Measurements from ENCODE around the gene RASGRF2. TPM values are rescaled to one million over a fixed set of nuclear protein-coding genes. Genes with fewer than 3 reads are reported as not detected.
"Not testable (repeated sequence)": the region's sequence is repeated elsewhere in the genome, so short reads cannot be mapped to it uniquely, and the experiment has no call there.

The RASGRF2 gene
- total RNA-seq, 1 donor from 2014 or later: 2.9 TPM

DNA sequence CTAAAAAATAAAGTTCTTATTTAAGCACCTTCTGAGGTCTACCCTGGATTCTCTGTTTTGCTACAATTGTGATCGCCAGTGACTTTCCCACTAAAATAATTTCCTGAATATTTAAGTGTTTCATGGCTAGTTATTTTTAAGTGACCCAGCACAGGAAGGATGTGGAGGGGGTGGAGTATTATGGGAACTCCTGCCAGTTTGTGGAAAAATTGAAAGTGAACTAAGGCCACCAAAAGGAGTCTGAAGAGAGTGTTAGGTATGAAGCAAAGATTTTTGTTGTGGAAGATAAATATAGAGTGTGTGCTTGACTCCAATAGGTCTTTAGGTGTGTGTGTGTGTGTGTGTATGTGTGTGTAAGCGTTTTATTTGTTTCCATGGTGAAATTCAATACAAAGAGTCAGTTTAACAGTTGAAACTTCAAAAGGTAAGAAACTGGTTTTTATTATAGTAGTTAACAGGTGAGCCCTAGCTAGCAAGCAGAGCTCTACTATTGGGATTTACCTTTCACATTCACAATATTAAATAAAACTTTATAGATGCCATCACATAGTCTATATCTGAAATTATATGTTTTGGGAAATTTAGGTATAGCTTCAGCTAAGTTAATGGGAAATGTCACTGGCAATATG lies 25.6 kb downstream of the RASGRF2 start:
- peak; percentile 7 for DNase-seq (ENCODE audit: low spot score)

DNA sequence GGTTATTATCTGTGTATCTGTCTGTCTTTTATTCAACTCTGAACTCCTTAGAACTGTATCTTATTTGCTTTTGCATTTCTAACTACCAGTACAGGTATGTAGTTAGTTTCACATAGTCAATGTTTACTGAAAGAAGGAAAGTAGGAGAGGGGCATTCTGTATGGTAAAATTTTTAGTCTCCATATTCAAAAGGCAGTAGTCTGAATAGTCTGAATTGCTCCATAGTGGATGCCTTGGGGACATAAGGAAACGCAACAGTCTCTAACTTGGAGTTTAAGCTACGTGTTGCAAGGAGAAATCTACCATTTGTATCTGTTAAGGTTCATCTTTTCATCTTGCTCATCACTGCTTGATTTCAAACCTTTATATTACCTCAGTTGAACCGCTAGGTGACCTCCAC lies 26.2 kb downstream of the RASGRF2 start:
- DNase-seq (ENCODE audit: low spot score): no peak

- no peak for DNase-seq (ENCODE audit: low spot score)
These were observed 27.1 kb downstream of the RASGRF2 start for GRCh38 chr5:80987078-80987766.

GRCh38 chr5:80988419-80988935 lies 28.3 kb downstream of the RASGRF2 start:
- no peak for DNase-seq (ENCODE audit: low spot score)

DNA sequence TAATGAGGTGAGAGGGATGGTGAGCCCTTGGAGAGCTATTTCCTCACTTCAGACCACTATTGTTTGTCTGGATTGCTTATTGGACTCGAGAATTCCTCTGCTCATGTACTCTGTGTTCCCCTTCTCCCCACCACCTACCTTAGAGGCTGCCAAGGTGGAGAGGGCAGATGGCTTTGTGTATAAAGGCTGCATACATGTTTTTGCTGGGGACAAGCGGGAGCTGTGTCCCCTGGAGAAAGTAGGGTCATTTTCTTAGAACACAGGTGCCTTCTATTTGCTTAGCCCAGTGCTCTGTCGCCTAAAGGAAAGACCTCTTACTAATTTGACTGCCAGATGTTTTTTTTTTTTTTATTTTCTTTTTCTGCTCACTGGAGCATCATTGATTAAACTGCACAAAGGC lies 29.7 kb downstream of the RASGRF2 start:
- DNase-seq (ENCODE audit: low spot score): no peak

DNA sequence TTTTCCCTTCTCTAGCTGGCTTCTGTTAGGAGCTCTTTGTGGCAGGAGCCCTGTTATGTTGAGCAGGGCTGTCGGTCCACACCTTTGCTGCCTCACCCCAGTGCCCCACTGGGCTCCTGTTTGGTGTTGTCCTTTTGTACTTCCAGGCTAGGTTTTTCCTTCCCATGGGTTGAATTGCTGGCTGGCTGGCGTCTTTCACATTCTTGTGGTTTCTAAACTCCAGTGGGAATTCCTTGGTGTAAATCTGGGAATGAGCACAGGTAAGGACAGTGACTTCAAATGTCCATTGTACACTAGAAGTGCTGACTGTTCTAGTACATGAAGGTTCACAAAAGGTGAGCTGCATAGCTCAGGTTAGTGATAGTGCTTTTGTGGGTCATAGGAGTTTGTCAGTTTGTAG lies 30.4 kb downstream of the RASGRF2 start:
- no peak for DNase-seq (ENCODE audit: low spot score)

GRCh38 chr5:80990971-80991370 lies 30.8 kb downstream of the RASGRF2 start:
- DNase-seq (ENCODE audit: low spot score): no peak

- DNase-seq (ENCODE audit: low spot score): no peak
These were observed 35.7 kb downstream of the RASGRF2 start for GRCh38 chr5:80995908-80996307.

DNA sequence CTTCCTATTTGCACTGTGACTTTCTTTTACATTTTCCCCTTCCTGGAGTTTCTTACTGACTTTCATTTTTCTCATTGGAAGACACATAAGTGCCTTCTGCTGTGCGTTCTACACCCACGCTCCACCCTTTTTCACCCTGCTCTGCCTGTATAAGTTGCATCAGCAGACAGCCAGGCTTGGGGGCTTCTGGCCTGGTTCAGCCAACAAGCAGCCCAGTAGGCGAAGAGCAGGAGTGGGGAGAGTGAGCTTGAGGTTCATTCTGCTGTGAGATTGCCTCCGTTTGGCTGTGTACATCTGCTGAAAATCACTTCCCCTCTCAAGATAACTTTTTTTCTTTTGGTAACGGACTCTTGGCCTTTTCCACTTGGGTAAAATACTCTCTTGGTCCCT lies 38.4 kb downstream of the RASGRF2 start:
- DNase-seq (ENCODE audit: low spot score): no peak

DNA sequence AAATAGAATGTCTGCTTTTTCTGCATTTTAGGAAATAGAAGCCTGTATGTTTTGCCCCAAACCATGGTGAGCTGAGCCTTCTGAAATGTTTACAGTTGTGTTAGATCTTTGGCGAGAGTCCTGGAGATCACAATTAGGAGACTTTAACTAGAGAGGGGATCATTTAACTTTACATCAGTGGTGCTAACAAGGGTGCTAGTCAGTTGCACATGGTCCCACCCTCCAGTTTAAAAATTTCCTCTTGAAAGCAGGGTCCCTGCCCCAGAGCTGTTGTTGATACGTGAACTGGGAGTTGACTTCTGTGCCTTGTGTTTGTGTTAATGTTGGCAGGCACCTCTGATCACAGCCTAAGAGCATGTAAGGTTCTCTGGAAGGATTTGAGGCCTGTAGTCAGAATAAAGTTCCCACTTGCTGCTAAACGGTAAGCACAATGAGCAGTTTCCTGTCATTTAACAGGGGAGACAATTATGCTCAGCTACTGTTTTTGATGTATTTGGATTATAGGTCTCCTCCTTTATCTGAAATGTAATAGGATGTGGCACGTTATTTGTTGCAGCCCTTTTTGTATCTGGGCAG lies 43.7 kb downstream of the RASGRF2 start:
- no peak for DNase-seq (ENCODE audit: low spot score)

DNA sequence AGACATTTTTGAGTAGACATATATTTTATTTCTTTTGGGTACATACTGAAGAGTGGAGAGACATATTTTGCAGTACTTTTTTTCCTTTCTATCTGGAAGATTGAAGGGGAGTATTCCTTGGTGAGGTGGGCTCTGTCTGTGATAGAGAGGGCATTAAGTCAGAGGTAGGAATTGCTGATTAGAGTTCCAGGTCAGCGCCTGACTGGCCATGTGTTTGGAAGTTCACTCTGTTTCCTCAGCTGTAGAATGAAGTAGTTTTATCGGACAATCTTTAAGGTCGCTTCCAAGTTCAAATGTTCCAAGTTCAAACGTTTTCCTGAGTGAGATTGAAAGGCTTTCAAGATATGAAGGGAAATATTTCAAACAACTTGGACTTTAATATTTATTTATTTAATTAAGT lies 45.5 kb downstream of the RASGRF2 start:
- no peak for DNase-seq (ENCODE audit: low spot score)

DNA sequence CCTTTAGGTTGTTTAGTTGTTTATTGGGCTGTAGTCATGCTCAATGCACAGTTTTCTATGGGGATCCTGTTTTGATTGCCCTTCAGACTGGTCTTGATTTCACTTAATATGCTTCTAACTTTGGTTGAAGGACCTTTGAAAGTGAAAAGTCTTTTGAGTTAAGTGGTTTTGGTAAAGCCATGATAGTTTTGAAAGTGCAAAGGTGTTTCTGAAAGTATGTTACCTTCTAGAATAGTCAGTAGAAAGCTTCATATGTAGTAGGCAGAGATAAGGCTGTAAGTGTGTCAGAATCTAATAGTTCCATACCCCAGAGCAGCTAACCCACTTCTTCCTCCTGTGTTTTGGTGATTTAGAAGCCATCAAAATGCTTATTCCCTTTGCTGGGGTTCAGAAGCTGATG lies 46.1 kb downstream of the RASGRF2 start:
- no peak for DNase-seq (ENCODE audit: low spot score)

DNA sequence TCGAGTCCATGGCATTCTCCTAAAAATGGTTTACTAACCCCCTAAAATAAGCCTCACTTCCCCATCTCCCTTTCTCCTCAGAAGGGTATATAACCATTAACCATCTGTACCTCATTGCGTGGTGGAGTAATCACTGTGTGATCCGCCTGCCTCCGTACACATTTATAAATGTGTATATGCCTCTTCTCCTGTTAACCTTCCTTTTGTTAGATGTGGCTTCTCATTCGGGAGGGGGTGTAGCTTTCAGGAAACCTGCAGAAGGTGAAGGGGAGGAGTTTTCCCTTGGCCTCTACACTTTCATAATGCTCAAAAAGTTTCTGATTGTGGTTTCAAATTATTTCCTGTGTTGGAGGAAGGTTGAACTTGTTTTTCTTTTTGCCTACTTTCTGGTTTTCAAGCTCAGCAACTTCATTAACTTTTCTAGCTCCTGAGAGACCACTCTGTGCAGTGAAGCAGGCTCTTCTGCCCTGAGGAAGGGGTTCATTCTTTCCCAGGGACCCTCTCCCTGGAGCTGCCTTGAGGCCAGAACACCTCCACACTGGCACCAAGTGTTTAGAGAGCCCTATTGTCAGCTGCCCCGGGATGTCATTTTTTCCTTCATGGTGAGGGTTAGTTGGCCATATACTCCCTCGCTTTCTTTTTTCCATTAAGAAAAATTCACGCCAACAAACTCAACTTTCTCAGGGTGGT lies 46.9 kb downstream of the RASGRF2 start:
- no peak for DNase-seq (ENCODE audit: low spot score)

DNA sequence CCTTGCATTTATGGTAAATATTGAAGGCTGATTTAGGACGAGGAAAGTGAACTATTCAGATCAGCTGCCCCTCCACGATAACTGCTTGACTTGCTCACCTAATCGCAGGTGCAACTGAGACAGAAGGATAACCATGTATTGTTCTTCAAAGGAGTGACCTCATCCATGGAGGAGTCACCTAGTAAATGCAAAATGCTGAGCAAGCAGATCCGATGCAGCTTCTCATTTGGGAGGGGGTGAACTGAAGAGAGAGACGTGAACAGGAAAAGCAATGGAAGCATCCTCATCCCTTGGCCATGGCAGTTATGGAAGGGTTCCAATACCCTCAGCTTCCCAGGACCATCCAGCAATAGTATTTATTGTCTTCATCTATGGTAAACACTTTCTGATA lies 47.5 kb downstream of the RASGRF2 start:
- no peak for DNase-seq (ENCODE audit: low spot score)

GRCh38 chr5:81010336-81011169 lies 50.4 kb downstream of the RASGRF2 start:
- DNase-seq (ENCODE audit: low spot score): no peak

- no peak for DNase-seq (ENCODE audit: low spot score)
These were observed 54.2 kb downstream of the RASGRF2 start for GRCh38 chr5:81014348-81014747.

DNA sequence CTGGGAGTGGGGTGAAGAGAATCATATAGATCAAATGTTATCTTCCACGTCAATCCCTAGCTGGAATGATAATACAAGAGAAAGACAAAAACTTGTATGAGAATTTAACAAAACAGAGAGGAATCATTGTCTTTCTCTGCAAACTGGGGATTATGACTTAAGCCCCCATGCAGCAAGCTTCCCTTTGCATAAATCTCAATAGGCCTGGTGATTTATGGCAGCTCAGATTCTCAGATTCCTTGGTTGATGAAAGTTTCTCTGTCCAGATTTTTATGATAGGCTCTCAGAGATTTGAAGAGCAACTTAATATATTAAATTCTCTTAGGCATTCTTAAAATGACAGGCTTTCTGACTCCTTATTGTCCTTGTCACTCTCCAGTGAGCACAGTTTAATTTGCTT lies 56.0 kb downstream of the RASGRF2 start:
- DNase-seq (ENCODE audit: low spot score): no peak

DNA sequence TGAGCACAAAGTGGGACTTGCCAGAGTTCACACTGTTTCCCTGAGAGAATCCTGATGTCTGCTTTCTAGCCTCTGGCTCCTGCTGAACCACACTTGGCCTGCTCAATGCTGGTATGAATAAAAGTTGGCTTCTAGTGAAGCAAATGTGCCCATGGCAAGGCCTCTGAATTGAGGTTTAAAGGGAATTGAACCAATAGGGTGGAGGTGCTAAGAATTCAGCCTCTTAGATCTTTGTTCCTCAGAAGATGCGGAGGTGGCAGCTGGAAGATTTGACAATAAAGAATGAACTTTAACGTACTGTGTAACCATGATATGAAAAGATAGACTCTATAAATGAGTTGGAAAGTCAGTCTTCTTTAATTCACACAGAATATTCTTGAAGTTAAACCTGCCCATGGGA lies 57.2 kb downstream of the RASGRF2 start:
- DNase-seq (ENCODE audit: low spot score): no peak

DNA sequence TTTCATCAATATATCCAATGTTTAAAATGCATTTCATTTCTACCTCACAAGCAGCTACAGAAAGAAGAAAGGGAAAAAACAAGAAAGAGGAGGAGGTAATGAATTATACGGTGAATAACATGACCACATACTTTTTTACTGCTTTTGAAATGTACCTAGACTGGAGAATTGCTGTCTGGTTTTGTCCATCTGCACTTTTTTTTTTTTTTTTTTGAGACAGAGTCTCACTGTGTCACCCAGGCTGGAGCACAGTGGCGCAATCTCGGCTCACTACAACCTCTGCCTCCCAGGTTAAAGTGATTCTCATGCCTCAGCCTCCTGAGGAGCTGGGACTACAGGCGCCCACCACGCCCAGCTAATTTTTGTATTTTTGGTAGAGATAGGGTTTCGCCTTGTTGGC lies 58.4 kb downstream of the RASGRF2 start:
- DNase-seq (ENCODE audit: low spot score): not testable (repeated sequence)

DNA sequence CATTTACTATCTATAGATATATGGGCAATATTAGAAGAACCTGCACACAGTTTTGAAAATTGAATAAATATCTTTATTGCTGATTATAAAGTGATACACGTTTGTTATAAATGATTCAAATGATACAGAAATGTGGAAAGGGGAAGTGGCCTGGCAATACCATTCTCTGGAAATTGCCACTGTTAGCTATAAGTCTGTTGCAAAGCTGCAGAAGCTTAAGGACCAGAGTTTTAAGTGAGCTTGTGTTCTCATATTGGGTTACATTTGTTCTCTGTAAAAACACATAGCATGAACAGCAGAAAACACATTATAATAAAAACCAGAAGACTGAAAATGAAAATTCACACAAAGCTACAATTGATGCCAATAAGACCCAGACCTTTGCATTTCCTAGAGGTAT lies 59.6 kb downstream of the RASGRF2 start:
- DNase-seq (ENCODE audit: low spot score): peak; percentile 29

GRCh38 chr5:81020478-81021167 lies 60.5 kb downstream of the RASGRF2 start:
- no peak for DNase-seq (ENCODE audit: low spot score)

Measured in umbilical cord (tissue), 2 donors.